ENCODE data around the gene B3GALNT1. TPM values are rescaled to one million over a fixed set of nuclear protein-coding genes. Genes with fewer than 3 reads are reported as not detected.
A peak's percentile ranks its signal among the peaks of the same experiment; 100 is the strongest.

B3GALNT1 gene
- total RNA-seq, 4 donors from 2014 or later, result 3.0 to 8.0 (median 6.4) TPM

- Histone ChIP-seq H3K27ac (no peak overlapping the region), H3K27me3 (no peaks in the 10 kb centered on the region), H3K4me3 (no peak overlapping the region), H3K36me3 (no peaks in the 10 kb centered on the region), H3K9me3 (peaks cover 0 to 30% (median 21%) of the 10 kb centered on the region in 3 donors), H3K4me1 (no peaks in the 10 kb centered on the region)
- TF ChIP-seq CTCF (IDR thresholded peaks at IDR 0.05), result no peak
- TF ChIP-seq POLR2A (IDR thresholded peaks at IDR 0.05), result no peak
- WGBS, 2 donors, result 65 to 66% methylated on average over 3 of the region's 3 CpGs
- DNase-seq, result no peak
- intact Hi-C loops (cut with DNase I), result no loop called here
These were observed 12.5 kb upstream of the B3GALNT1 start for GRCh38 chr3:161117646-161118045.

- no peak overlapping the region for H3K27ac ChIP-seq
- H3K9me3 ChIP-seq, result no peaks in the 10 kb centered on the region
- DNase-seq, result no peak
- TF ChIP-seq CTCF (IDR thresholded peaks at IDR 0.05) (no peak), POLR2A (IDR thresholded peaks at IDR 0.05) (no peak)
- intact Hi-C loops (cut with DNase I), result no loop called here
- no peaks in the 10 kb centered on the region for H3K27me3 ChIP-seq
- H3K36me3 ChIP-seq, result no peaks in the 10 kb centered on the region
- peaks cover 0 to 27% (median 8%) of the 10 kb centered on the region in 3 donors for H3K4me1 ChIP-seq
- H3K4me3 ChIP-seq, result no peak overlapping the region
- no CpG with 5 or more reads among the region's 1 CpG for WGBS, 2 donors
These were observed 3.7 kb upstream of the B3GALNT1 start for GRCh38 chr3:161108840-161109239.

GRCh38 chr3:161107311-161107710 lies 2.2 kb upstream of the B3GALNT1 start:
- Histone ChIP-seq H3K27me3 (no peaks in the 10 kb centered on the region), H3K9me3 (no peaks in the 10 kb centered on the region), H3K27ac (no peak overlapping the region), H3K4me1 (peaks cover 0 to 31% (median 8%) of the 10 kb centered on the region in 3 donors), H3K4me3 (no peak overlapping the region), H3K36me3 (peaks cover 0 to 9% (median 0%) of the 10 kb centered on the region in 3 donors)
- intact Hi-C loops (cut with DNase I), result no loop called here
- no peak for TF ChIP-seq POLR2A (IDR thresholded peaks at IDR 0.05)
- TF ChIP-seq CTCF (IDR thresholded peaks at IDR 0.05), result no peak
- 64 to 100% methylated on average over 1 of the region's 1 CpG for WGBS, 2 donors
- DNase-seq, result no peak

- Histone ChIP-seq H3K9me3 (no peaks in the 10 kb centered on the region), H3K27me3 (no peaks in the 10 kb centered on the region), H3K4me1 (peaks cover 0 to 31% (median 8%) of the 10 kb centered on the region in 3 donors), H3K36me3 (peaks cover 0 to 39% (median 0%) of the 10 kb centered on the region in 3 donors), H3K27ac (peak overlapping the region in 1 of 4 donors; percentile 82), H3K4me3 (peak overlapping the region; percentile 54 to 93 (median 62))
- intact Hi-C loops (cut with DNase I), result no loop called here
- no peak for DNase-seq
- 92 to 93% methylated on average over 17 to 18 of the region's 22 CpGs for WGBS, 2 donors
- TF ChIP-seq POLR2A (IDR thresholded peaks at IDR 0.05), result no peak
- TF ChIP-seq CTCF (IDR thresholded peaks at IDR 0.05), result no peak
These were observed 1.3 kb downstream of the B3GALNT1 start for GRCh38 chr3:161103776-161104385.

GRCh38 chr3:161101609-161102008 lies 3.5 kb downstream of the B3GALNT1 start:
- Histone ChIP-seq H3K36me3 (peaks cover 0 to 51% (median 0%) of the 10 kb centered on the region in 3 donors), H3K4me1 (peaks cover 0 to 22% (median 8%) of the 10 kb centered on the region in 3 donors), H3K4me3 (no peak overlapping the region), H3K27ac (no peak overlapping the region), H3K27me3 (no peaks in the 10 kb centered on the region), H3K9me3 (no peaks in the 10 kb centered on the region)
- 86 to 97% methylated on average over 3 of the region's 3 CpGs for WGBS, 2 donors
- TF ChIP-seq CTCF (IDR thresholded peaks at IDR 0.05) (no peak), POLR2A (IDR thresholded peaks at IDR 0.05) (no peak)
- DNase-seq, result no peak
- intact Hi-C loops (cut with DNase I), result no loop called here
